NOMO-1 treated with DMSO at 0.1 percent for 48 hours (cell line): Measurements from ENCODE around the gene C1GALT1.
"Not testable (repeated sequence)": the region's sequence is repeated elsewhere in the genome, so short reads cannot be mapped to it uniquely, and the experiment has no call there.

Experiments used
- DNase-seq: peaks from one replicate; lab custom pipeline; 2025; ENCODE audit not compliant: unreplicated experiment; lab: John Stamatoyannopoulos, UW

The C1GALT1 gene

GRCh38 chr7:7231865-7232264 lies 49.5 kb downstream of the C1GALT1 start:
- no peak for DNase-seq

GRCh38 chr7:7235347-7235746 lies 53.0 kb downstream of the C1GALT1 start:
- no peak for DNase-seq

GRCh38 chr7:7236041-7236440 lies 53.7 kb downstream of the C1GALT1 start:
- no peak for DNase-seq

GRCh38 chr7:7237201-7237977 lies 55.0 kb downstream of the C1GALT1 start:
- no peak for DNase-seq

GRCh38 chr7:7237978-7238267 lies 55.6 kb downstream of the C1GALT1 start:
- DNase-seq: no peak

GRCh38 chr7:7239346-7239745 lies 57.0 kb downstream of the C1GALT1 start:
- DNase-seq: no peak

- DNase-seq: peak; percentile 44
Measured at GRCh38 chr7:7242899-7243298, 60.6 kb downstream of the C1GALT1 start.

GRCh38 chr7:7245233-7245632 lies 62.9 kb downstream of the C1GALT1 start:
- DNase-seq: not testable (repeated sequence)

- DNase-seq: no peak
Measured at GRCh38 chr7:7246223-7246622, 63.9 kb downstream of the C1GALT1 start.

GRCh38 chr7:7247658-7248057 lies 65.3 kb downstream of the C1GALT1 start:
- no peak for DNase-seq

- DNase-seq: no peak
Measured at GRCh38 chr7:7249814-7250213, 67.5 kb downstream of the C1GALT1 start.

GRCh38 chr7:7251742-7252141 lies 69.4 kb downstream of the C1GALT1 start:
- peak; percentile 97 for DNase-seq

GRCh38 chr7:7254319-7254718 lies 72.0 kb downstream of the C1GALT1 start:
- DNase-seq: no peak

- DNase-seq: no peak
Measured at GRCh38 chr7:7254908-7255307, 72.6 kb downstream of the C1GALT1 start.

- DNase-seq: no peak
Measured at GRCh38 chr7:7256731-7257274, 74.5 kb downstream of the C1GALT1 start.

GRCh38 chr7:7257899-7258692 lies 75.8 kb downstream of the C1GALT1 start:
- peak; percentile 50 for DNase-seq

- no peak for DNase-seq
Measured at GRCh38 chr7:7261863-7262262, 79.5 kb downstream of the C1GALT1 start.

GRCh38 chr7:7263297-7264230 lies 81.2 kb downstream of the C1GALT1 start:
- DNase-seq: no peak

GRCh38 chr7:7264306-7265040 lies 82.1 kb downstream of the C1GALT1 start:
- DNase-seq: no peak
